Measurements from ENCODE around the gene TSPYL6.

The TSPYL6 gene

DNA sequence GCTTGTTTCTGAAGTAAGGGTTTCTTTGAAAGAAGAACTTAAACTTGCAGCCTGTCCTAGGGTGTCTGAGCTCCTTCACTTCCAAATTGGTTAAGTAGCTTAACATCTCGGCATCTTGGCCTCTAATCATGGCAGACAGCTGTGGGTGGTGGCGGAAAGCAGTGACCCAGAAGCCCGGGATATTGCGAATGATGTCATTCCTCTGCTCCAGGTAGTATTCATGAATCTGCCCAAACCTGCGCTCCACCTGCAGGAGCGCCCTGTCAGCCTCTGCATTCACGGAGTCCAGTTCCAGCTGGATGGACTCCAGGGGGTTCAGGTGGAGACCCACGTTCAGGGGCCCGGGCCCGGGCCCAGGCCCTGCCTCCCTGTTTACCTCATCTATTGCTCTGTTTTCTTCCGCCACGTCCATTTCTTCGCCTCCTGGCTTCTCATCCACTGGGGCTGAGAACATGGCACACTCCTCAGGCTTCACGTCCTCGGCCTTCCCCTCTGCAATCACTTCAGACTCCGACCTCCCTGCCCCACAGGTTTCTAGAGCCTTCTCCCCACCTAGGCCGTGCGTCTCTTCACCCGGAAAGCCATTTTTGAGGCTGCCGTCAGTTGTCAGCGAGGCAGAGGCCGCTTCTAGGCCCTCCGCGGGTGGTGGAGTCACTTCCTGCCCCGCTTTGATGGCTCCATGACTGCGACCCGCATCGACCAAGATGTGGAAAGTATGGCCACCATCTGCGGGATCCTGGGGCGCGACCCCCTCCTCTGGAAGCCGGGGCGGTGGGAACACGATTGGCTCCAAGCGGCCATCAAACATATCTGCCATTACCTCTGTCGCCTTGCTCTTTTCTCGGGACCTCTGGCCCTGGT is 569 bp downstream of the TSPYL6 start:
- no peak for DNase-seq (ENCODE audit: low read depth)

DNA sequence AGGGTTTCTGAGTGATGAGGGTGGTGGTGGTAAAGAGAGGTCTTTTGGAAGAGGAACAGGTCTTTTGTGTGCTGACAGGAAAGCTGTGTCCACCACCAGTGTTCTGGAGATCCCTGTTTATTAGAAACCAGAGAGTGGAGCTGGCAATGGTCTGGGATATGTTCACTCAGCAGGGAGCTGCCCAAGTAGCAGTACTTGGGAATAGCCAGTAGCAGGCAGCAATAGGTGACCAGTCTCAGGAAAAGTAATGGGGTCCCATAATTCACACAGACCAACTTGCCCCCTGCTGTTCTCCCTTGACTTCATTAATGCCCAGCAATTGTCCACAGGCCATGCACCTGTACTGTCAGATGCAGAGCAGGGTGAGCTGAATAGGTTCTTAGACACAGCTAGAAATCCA is 1.8 kb downstream of the TSPYL6 start:
- DNase-seq (ENCODE audit: low read depth), result no peak

DNA sequence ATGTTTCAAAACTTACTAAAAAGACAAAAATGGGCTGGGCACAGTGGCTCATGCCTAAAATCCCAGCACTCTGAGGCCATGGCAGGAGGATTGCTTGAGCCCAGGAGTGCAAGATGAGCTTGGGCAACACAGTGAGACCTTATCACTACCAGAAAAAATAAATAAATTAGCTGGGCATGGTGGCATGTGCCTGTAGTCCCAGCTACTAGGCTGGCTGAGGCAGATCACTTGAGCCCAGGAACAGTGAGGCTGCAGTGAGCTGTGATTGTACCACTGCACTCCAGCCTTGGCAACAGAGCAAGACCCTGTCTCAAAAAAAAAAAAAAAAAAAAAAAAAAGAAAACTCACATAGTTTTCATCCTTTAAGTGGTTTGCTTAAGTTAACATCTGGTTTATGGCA is 6.4 kb downstream of the TSPYL6 start:
- DNase-seq (ENCODE audit: low read depth), result no peak

DNA sequence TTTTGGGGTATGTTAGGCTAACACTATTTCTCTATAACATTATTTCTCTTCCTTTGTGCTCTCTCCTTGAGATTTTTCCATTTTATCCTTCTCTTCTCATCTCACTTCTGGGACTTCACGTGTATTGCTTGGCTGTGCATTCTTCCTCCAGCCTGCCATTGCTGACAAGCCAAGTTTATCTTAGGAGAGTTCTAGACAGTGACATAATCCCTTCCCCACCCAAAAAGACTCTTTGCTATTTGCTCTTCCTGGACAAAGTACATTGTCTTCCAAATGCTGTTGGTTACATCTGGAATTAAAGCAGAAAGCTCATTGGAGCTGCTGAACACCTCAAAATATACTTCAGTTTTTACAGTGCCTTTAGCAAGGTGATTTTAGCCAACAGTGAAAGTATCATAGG is 8.9 kb downstream of the TSPYL6 start:
- no peak for DNase-seq (ENCODE audit: low read depth)

DNA sequence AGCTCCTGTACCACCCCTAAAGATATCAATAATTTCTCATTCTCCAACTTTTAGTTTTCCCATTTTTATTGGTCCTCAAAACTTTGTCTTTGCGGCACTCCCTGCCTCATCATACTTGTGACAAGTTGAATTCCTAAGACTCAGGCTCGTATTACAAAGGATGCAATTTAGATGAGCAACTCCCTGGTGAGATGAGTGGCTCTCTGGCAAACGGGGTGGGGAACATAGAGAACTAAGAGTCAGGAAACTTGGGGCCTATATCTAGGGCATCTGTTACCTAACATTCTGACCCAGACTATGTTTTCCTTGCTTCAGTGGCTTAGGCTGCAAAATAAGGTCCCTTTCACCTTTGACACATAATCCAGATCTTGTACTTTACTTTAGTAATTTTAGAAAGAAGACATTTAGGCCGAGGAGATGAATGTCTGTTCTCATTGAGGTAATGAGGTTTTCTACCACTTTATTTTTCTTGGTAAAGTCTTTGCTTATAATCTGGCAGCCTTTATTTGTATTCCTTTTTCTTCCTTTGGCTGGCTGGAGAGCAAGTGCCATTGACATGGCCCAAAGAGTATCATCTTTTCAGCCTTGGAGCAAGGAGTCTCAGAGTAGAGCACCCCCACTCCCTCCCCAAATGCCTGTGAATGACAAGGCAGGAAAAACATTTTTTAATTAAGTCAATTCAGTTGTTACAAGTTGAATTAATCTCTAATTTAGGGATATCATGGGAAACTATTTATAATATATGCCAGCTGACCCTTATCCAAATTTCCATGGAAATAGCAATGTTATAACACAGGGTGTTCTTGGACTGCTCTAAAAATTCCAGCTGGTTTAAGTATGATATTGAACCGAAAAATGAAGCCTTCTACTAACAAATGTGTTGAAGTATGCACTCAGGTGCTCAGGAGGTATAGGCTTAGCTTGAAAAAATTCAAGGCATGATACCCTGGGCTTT is 15.2 kb downstream of the TSPYL6 start:
- DNase-seq (ENCODE audit: low read depth), result peak; percentile 38

DNA sequence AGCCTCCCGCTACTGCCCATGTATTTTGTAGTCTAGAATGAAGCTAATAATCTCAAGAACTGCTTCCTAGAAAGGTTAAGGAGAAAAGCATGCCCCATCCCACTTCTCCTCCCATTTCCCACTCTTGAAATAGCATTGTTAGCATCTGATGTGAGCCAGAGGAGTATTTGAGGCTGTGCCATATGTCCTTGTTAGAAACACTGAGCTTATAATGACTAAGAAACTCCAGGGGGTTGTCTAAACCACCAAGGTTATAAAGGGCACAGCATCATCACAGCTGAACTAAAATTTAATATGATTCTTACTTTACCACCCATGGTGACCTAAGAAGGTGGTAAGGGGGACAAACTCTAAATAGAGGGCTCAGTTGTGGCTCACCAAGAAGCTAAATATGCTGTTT is 16.6 kb downstream of the TSPYL6 start:
- DNase-seq (ENCODE audit: low read depth), result peak; percentile 77

DNA sequence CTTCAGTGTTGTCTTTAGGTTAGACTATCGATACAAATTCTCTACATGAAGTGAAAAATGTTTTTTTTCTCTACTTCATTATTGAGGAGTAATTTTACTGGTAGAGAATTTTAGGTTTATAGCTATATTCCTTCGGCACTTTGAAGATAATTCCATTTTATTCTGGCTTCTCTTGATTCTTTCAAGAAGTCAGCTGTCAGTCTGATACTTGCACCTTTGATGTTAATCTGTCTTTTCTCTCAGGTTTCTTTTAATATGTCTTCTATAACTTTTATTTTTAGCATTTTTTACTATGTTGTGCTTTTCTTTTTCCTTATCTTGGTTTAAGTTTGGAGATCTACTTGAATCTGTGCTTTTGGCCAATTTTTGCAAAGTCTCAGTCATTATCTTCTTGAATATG is 18.6 kb downstream of the TSPYL6 start:
- no peak for DNase-seq (ENCODE audit: low read depth)

DNA sequence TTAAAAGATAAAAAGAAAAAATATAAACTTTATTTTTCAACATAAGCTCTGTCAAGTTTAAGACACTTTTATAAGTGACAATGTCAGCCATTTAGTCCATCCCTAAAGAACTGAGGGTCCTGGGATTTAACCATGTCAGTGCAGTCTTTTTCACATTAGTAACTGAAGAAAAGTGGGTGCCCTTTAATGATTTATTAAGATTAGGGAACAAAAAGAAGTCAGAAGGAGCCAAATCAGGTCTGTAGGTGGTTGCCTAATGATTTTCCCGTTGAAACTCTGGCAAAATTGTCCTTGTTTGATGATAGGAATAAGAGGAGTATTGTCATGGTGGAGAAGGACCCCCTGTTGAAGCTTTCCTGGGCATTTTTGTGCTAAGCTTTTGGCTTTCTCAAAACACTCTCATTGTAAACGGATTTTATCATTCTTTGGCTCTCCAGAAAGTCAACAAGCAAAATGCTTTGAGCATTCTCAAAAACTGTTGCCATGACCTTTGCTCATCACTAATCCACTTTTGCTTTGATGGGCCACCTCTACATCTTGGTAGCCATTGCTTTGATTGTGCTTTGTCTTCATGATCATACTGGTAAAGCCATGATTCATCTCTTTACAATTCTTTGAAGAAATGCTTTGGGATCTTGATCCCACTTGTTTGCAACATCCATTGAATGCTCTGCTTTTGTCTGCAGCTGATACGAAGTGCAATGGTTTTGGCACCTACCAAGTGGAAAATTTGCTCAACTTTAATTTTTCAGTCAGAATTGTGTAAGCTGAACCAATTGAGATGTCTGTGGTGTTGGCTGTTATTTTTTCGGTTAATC is 22.0 kb downstream of the TSPYL6 start:
- no peak for DNase-seq (ENCODE audit: low read depth)

DNA sequence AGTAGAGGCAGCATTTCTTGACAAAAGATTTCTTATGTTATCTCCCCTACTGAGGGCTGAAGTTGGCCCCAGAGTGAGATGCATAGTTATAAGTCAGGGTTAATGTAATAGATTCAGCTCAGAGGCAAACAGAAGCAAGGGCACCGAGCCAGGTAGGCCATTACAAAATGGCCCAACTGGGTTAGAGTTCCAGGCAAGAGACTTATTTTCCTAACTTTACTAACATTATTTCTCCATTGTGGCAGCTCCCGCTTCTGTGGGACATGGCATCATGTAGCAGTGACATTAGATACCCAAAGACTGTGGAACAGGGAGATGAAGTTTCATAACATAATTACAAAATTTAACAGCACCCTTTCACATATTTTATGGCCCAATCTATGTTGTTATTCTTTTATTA is 27.1 kb downstream of the TSPYL6 start:
- no peak for DNase-seq (ENCODE audit: low read depth)

DNA sequence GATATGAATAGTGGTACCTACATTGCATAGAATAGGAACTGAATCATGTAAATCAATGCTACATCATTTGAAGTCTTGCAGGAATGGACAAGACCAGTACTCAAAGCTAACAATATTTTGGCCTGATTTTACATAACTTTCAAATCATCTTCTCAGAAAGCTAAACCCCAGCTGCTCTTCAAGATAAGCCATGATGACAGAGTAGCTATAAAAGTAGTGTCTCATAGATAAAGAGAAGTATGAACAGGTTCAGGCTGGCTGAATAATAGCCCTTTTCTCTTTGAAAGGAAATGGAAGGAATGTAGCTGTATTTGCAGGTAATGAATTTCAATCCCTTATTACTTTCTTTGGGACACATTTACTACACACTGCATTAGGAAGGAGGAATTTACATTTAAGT is 28.2 kb downstream of the TSPYL6 start:
- no peak for DNase-seq (ENCODE audit: low read depth)

DNA sequence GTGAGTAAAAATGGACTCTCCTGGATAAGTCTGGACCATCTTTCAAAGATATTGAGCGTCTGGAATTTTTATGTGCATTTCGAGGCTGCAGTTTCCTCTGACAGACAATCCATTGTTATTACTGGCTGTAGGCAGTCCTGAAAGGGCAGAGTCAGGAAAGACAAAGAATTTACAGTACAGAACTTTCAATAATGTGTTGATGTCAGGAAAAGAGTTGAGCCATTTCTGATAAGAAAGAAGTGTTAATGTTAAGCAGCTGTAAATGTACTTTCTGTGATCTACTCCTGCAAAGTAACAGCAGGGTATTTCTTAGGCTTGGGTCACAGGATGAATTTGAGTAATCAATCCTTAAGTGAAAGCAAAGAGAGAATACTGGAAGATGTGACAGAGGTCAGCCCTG is 29.8 kb downstream of the TSPYL6 start:
- no peak for DNase-seq (ENCODE audit: low read depth)

DNA sequence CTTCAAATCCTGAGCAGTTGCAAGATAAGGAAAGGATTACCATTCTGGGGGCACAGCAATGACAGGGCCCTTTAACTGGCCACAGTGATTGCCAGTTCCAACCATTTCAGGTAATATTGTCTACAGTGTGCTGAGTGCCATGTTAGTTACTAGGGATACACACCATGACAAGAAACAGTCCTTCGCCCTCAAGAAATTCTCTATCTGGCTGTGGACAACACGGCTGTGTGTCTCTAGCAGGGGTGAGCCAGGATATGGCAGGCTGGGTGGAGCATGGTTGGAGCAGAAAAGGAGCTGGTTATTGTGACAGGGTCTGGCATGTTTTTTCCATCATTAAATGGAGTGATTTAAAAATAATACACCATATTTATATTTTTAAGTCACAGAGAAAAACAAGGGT is 31.0 kb downstream of the TSPYL6 start:
- no peak for DNase-seq (ENCODE audit: low read depth)

DNA sequence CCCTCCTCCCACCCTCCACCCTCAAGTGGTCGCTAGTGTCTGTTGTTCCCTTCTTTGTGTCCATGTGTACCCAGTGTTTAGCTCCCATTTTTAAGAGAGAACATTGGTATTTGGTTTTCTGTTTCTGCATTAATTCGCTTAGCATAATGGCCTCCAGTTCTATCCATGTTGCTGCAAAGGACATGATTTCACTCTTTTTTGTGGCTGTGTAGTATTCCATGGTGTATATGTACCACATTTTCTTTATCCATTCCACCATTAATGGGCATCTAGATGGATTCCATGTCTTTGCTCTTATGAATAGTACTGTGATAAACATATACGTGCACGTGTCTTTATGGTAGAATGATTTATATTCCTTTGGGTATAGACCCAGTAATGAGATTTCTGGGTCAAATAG is 42.9 kb downstream of the TSPYL6 start:
- DNase-seq (ENCODE audit: low read depth), result no peak

DNA sequence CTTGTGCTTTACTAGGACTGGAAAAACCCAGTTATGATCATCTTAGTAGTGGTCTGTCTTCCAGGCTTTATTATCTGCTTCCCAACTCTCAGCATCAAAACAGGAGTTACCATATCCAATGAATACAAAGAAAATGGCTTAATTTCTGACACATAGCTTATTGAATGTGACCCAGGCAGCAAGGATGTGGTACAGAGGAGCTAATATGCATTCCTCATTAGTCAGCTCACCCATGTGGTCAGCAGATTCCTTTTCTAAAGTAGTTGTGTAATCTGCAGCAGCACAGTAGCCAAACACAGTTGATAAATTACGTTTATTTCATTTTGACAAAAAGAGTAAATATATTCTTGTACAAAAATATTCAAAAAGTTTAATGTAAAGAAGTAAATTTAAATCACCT is 43.6 kb downstream of the TSPYL6 start:
- DNase-seq (ENCODE audit: low read depth), result peak; percentile 88

DNA sequence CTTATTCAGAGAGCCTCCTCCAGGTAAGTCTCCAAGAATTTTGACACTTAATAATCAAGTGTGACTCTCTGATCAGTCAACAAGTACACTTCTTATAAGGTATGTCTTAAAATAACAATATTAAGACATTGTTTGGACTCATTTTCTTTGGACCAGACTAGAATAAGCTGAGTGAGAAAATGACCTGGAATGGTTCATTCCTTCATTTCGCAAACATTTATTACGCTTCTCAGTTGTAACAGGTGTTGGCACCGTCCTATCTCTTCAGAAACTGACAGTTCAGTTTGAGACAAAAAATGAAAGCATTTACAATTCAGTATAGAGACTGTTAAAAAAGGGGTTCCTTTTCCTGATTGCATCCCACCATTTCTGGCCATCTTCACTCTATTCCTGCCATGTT is 46.6 kb downstream of the TSPYL6 start:
- DNase-seq (ENCODE audit: low read depth), result no peak

DNA sequence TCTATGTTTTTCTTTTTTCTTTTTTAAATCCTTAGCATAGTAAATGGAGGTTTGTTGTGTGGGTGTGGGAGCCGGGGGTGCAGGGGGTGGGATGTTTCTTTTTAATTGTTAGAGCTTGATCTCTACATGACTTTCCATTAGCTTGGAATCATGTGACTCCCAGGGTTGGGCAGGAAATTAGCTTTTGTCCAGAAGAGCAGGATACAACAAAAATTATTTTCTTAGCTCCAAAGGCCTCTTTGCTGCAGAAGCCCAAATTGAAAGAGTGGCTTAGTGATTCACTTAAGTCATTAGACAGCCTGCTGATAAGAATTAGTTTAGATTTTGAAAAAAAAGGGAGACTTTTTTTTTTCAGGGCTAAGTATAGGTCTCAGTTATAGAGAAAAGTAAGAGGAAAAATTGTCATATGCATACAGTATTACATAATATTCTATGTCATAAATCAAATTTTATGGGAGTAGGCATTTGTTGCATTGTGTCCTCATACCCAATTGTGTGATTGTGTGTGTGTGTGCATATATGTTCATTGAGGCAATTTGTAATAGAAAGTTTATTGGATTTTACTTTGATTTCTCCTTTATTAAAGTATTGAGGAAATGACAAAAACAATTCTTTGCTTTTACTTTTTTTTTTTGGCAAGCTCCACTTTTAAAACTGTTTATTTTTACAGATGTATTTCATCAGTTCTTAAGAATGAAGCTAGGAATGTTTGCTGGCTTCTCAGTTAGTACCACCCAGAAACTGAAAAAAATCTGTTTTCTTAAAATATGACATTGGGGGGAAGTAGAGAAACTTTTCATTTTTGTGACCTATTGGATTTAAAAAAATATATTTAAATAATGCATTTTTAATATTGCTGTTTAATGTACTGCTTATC is 47.4 kb downstream of the TSPYL6 start:
- peak; percentile 44 for DNase-seq (ENCODE audit: low read depth)

DNA sequence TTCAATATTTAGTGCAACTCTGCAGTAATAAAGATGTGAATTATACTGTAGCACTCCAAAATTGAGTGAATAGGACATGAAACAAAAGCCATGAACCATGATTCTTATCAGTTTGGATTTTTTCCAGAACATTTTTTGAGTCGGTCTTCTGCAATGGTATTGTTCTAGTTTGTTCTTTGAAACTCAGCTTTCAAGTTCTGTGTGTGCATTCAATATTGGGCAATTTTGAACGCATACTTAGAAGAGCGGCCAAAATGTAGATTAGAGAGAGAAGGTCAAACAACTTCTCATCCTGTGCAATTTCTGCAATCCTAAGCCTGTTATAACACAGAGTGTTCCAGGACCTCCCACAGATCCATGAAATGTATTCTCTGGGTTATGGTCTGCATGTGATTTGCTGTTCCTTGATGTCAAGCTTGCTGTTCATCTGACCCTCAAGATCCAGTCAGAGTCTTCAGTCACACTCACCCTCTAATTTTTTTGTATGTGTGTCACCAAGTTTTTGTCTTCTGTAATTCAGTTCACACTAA is 48.3 kb downstream of the TSPYL6 start:
- no peak for DNase-seq (ENCODE audit: low read depth)

DNA sequence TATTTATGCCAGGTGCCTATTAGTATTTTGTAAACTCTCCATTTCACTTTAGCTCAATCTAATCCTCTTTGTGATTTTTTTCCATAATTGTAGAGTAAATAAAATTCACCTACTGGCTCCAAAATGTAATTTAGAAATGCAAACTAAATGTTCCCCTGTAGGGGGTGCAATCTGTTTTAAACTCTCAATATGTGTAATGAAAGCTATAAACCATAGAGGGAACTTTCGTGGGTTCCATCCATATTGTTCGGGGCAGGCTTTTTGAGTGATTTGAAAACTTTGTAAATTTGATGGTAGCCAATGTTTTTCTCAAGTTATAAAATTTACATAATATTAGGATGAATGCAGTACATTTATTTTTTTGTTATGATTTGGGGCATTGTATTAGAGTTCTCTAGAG is 49.4 kb downstream of the TSPYL6 start:
- peak; percentile 11 for DNase-seq (ENCODE audit: low read depth)

DNA sequence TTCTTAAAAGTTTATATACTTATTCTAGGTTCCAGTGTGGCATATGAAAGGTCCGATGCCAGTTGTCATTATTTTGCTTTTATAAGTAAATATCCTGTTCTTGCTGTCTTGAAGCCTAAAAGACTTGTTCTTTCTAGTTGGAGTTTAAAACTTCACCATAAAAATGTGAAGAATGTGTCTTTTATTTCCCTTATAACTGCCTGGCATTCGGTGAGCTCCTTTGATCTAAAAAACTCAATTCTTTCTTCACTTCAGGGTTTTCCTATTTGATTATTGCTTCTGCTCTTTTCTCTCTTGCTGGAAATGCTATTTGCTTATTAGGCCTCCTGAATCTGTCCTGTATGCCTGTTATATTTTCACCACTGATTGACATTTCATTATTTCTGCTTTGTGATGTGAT is 51.6 kb downstream of the TSPYL6 start:
- no peak for DNase-seq (ENCODE audit: low read depth)
